Esophagus muscularis mucosa (tissue), 4 donors: Measurements from ENCODE around the gene ZNF33B. TPM values are rescaled to one million over a fixed set of nuclear protein-coding genes. Genes with fewer than 3 reads are reported as not detected.

Experiments used
- DNase-seq: peaks from one replicate; pipeline ENCODE4 v3.0.0-alpha.2; 2017; ENCODE audit errors: extremely low spot score
- H3K27ac ChIP-seq, 4 donors: fragments of 200-600 bp; sonication (generic); replicated peaks in 1 of 4; 1 replicate in 3 of 4; 2 replicates in 1 of 4; pipeline ENCODE4 v1.5.1; 2016 to 2019; ENCODE audit warnings: mild to moderate bottlenecking in 1 of 4
- H3K27me3 ChIP-seq, 4 donors: fragments of 200-600 bp; sonication (generic); one replicate each; pipeline versions ENCODE4 v1.5.1 to v1.6.0; 2016 to 2019
- H3K36me3 ChIP-seq, 4 donors: fragments of 200-600 bp; sonication (generic); one replicate each; pipeline ENCODE4 v1.5.1; 2016 to 2019
- H3K4me1 ChIP-seq, 4 donors: fragments of 200-600 bp; sonication (generic); one replicate each; pipeline ENCODE4 v1.5.1; 2016 to 2019
- H3K4me3 ChIP-seq, 4 donors: fragments of 200-600 bp; sonication (generic); 1 replicate in 2 of 4; 2 replicates in 2 of 4; pipeline ENCODE4 v1.5.1; 2016 to 2019; ENCODE audit warnings: mild to moderate bottlenecking in 4 of 4, moderate library complexity in 1 of 4
- H3K9me3 ChIP-seq, 4 donors: fragments of 200-600 bp; sonication (generic); 1 replicate in 3 of 4; 2 replicates in 1 of 4; pipeline ENCODE4 v1.5.1; 2016 to 2019
- POLR2AphosphoS5 ChIP-seq, 2 donors: sonication (generic); formaldehyde crosslinking; IDR thresholded peaks; one replicate each; pipeline ENCODE4 v1.6.1; 2017; ENCODE audit warnings: antibody characterized with exemption in 2 of 2
- WGBS: methylation state at CpG from one replicate; pipeline ENCODE4 v1.1.5; 2018; 5-methylcytosine and 5-hydroxymethylcytosine counted together
- intact Hi-C: fragments of 100-400 bp; cut with DNase I; formaldehyde crosslinking; loops from one replicate; pipeline ENCODE4 v1.15.1; 2023
- small RNA-seq, 3 donors: library from RNA; depleted of rRNA; stranded (forward); fragments of <200 nt; gene quantifications; one replicate each; pipeline ENCODE3, GENCODE V24; 2016
- total RNA-seq, 4 donors: library from RNA; depleted of rRNA; stranded (reverse); fragments of >200 nt; gene quantifications; one replicate each; pipeline versions ENCODE4 v1.1.0 to v1.2.1, GENCODE V29; 2016

ZNF33B gene
- total RNA-seq, 4 donors from 2014 or later = 10.8 to 18.4 (median 15.9) TPM

DNA sequence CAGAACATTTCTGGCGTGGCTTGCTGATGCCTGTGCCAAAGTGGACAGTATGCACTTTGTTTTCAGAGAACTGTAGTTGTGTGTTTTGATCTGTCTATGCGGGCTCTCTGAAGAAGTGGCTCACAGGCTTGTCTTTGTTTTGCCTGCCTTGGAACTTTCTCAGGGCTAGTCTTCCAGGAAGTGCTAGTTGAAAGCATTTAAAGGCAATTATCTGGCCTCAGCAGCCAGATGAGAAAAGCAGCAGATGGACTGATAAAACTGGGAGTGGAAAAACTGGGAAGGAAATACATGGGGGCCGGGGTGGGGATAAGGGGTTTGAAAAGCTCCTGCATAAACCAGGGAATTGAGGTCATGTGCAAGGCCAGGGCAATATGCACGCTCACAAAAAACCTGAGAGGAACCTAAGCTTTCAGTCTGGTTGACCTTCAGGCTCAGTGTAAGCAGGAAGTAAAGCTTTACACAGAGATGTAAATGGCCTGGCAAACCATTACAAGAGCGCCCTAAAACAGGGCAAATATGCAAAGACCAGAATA, 94.5 kb downstream of the ZNF33B start:
- no peaks in the 10 kb centered on the region for H3K4me1 ChIP-seq
- no peak for TF ChIP-seq POLR2AphosphoS5 (IDR thresholded peaks at IDR 0.05)
- H3K27me3 ChIP-seq = no peaks in the 10 kb centered on the region
- intact Hi-C loops = no loop called here
- peaks cover 13 to 32% (median 22%) of the 10 kb centered on the region in 4 donors for H3K36me3 ChIP-seq
- peaks cover 15 to 73% (median 60%) of the 10 kb centered on the region in 4 donors for H3K9me3 ChIP-seq
- H3K4me3 ChIP-seq = no peak overlapping the region
- 86% methylated on average over 5 of the region's 5 CpGs for WGBS
- H3K27ac ChIP-seq = no peak overlapping the region
- no peak for DNase-seq

Small RNA genes within 50 kb of the gene (small RNA-seq; reads per million reads assigned to genes)
- gene AL022345.1 = 0 reads per million in 3 donors
- 0 reads per million in 3 donors for gene AL022345.2
- 0 reads per million in 3 donors for gene AL022345.3
- 0 reads per million in 3 donors for gene FXYD6P1
- gene RNU6-1170P = 0 reads per million in 3 donors

Other genes with a start within 250 kb of the ZNF33B start
- 10 to 100 TPM; 10.4 to 14.6 (median 14.3) TPM for gene BMS1, start 144.2 kb upstream of the ZNF33B start, total RNA-seq